Caco-2 (cell line): Measurements from ENCODE around the gene HNRNPD. TPM values are rescaled to one million over a fixed set of nuclear protein-coding genes. Genes with fewer than 3 reads are reported as not detected.
"Not testable (repeated sequence)": the region's sequence is repeated elsewhere in the genome, so short reads cannot be mapped to it uniquely, and the experiment has no call there.

ENCODE experiments used
- BruUV-seq: library from RNA; stranded (reverse); fragments of 400-500 nt; replicated peaks from 2 replicates; lab custom pipeline; 2021; lab: Mats Ljungman, UMichigan
- CTCF ChIA-PET: fragments of 300-600 bp; sonication (Branson Sonifier 250); formaldehyde crosslinking; loops from one replicate; lab custom pipeline; 2022; ENCODE audit warnings: antibody characterized with exemption; lab: Charles Lee
- POLR2A ChIA-PET: fragments of 300-600 bp; sonication (Branson Sonifier 250); formaldehyde crosslinking; loops from one replicate; lab custom pipeline; 2022; ENCODE audit warnings: antibody characterized with exemption; lab: Charles Lee
- DNase-seq, 2 experiments: peaks; one replicate each; pipeline versions ENCODE4 v3.0.0 to v3.0.0-alpha.2; 2020 to 2022
- H3K27me3 ChIP-seq: replicated peaks from 2 replicates; pipeline ENCODE4 v1.6.0; 2011; ENCODE audit warnings: low read length; ENCODE audit not compliant: control insufficient read depth, insufficient read depth
- H3K36me3 ChIP-seq: 2 replicates; pipeline ENCODE4 v1.5.1; 2011; ENCODE audit warnings: low read length; ENCODE audit not compliant: control insufficient read depth, insufficient read depth
- H3K4me1 ChIP-seq: fragments of 250-450 bp; sonication (Bioruptor Pico); 2 replicates; pipeline ENCODE4 v1.5.1; 2020; ENCODE audit warnings: mild to moderate bottlenecking
- H3K4me3 ChIP-seq: 2 replicates; pipeline ENCODE4 v1.5.1; 2011; ENCODE audit warnings: low read depth, mild to moderate bottlenecking, control low read depth, low read length
- H3K9me3 ChIP-seq: fragments of 250-450 bp; sonication (Bioruptor Pico); 2 replicates; pipeline ENCODE4 v1.5.1; 2020; ENCODE audit warnings: mild to moderate bottlenecking, moderate library complexity
- H3K27ac Mint-ChIP-seq: one replicate; pipeline ENCODE4 v1.8.0; 2022; ENCODE audit warnings: mixed read lengths; ENCODE audit not compliant: unreplicated experiment
- H3K27me3 Mint-ChIP-seq: one replicate; pipeline ENCODE4 v1.8.0; 2022; ENCODE audit warnings: mixed read lengths; ENCODE audit not compliant: insufficient read depth, unreplicated experiment
- H3K36me3 Mint-ChIP-seq: one replicate; pipeline ENCODE4 v1.8.0; 2022; ENCODE audit warnings: mild to moderate bottlenecking, mixed read lengths; ENCODE audit not compliant: insufficient read depth, unreplicated experiment
- H3K4me1 Mint-ChIP-seq: one replicate; pipeline ENCODE4 v1.8.0; 2022; ENCODE audit warnings: low read depth, mixed read lengths; ENCODE audit not compliant: unreplicated experiment
- H3K4me3 Mint-ChIP-seq: one replicate; pipeline ENCODE4 v1.8.0; 2022; ENCODE audit warnings: mild to moderate bottlenecking, moderate library complexity, mixed read lengths; ENCODE audit not compliant: unreplicated experiment
- H3K9me3 Mint-ChIP-seq: one replicate; pipeline ENCODE4 v1.8.0; 2022; ENCODE audit warnings: mixed read lengths; ENCODE audit not compliant: unreplicated experiment
- CTCF ChIP-seq, 2 experiments: fragments of 200-600 bp in 1 of 2; IDR thresholded peaks; 1 replicate in 1 of 2; 2 replicates in 1 of 2; pipeline versions ENCODE4 v1.5.1 to v1.8.0; 2011 to 2022; ENCODE audit warnings: antibody characterized with exemption in 1 of 2, control low read depth in 1 of 2, inconsistent platforms in 1 of 2, low read depth in 1 of 2, low read length in 1 of 2, mild to moderate bottlenecking in 1 of 2, moderate library complexity in 1 of 2; ENCODE audit not compliant: insufficient read depth in 1 of 2, severe bottlenecking in 1 of 2, unreplicated experiment in 1 of 2
- intact Hi-C: fragments of 100-400 bp; cut with micrococcal nuclease; formaldehyde crosslinking; loops from one replicate; pipeline ENCODE4 v1.10.0; 2022; ENCODE audit not compliant: unreplicated experiment
- total RNA-seq: library from RNA; stranded (reverse); gene quantifications from 2 replicates; pipeline ENCODE4 v1.2.3, GENCODE V29; 2022

The HNRNPD gene
- total RNA-seq, 1 experiment from 2014 or later: 408 TPM

- no peak for DNase-seq
- no peak for TF ChIP-seq CTCF (IDR thresholded peaks at IDR 0.05; ENCODE audit: insufficient read depth in 1 of 2, low read depth in 1 of 2, low read length in 1 of 2, severe bottlenecking in 1 of 2, unreplicated experiment in 1 of 2)
- Histone ChIP-seq H3K36me3 (no peaks in the 10 kb centered on the region), H3K4me1 (no peaks in the 10 kb centered on the region), H3K4me3 (no peak overlapping the region), H3K27me3 (no peaks in the 10 kb centered on the region), H3K9me3 (no peaks in the 10 kb centered on the region)
- POLR2A ChIA-PET: no interaction called here
- H3K27ac Mint-ChIP-seq: no peak overlapping the region
- CTCF ChIA-PET: no interaction called here
- H3K4me1 Mint-ChIP-seq: no peaks in the 10 kb centered on the region
- H3K4me3 Mint-ChIP-seq: no peak overlapping the region
- intact Hi-C loops: no loop called here
- H3K27me3 Mint-ChIP-seq: no peaks in the 10 kb centered on the region
- BruUV-seq: no TSS peak
- peaks cover 13% of the 10 kb centered on the region for H3K9me3 Mint-ChIP-seq
- no peaks in the 10 kb centered on the region for H3K36me3 Mint-ChIP-seq
Measured at GRCh38 chr4:82335043-82335442, 38.7 kb downstream of the HNRNPD start.

- H3K27me3 Mint-ChIP-seq, H3K4me1 Mint-ChIP-seq, CTCF ChIA-PET, DNase-seq, H3K27ac Mint-ChIP-seq, H3K4me1 ChIP-seq, H3K4me3 Mint-ChIP-seq, H3K36me3 ChIP-seq, H3K27me3 ChIP-seq, intact Hi-C loops, BruUV-seq, H3K4me3 ChIP-seq, H3K9me3 ChIP-seq, H3K36me3 Mint-ChIP-seq: not testable (repeated sequence)
- H3K9me3 Mint-ChIP-seq: peaks cover 13% of the 10 kb centered on the region
- POLR2A ChIA-PET: interaction anchor here (0.6 kb wide), 1 partner anchor 15 kb away, joined by 9 read pairs; no protein-coding TSS in a partner anchor
Measured at GRCh38 chr4:82333641-82334040, 40.1 kb downstream of the HNRNPD start.

- peaks cover 13% of the 10 kb centered on the region for H3K9me3 Mint-ChIP-seq
- POLR2A ChIA-PET: no interaction called here
- Histone ChIP-seq H3K27me3 (no peaks in the 10 kb centered on the region), H3K36me3 (no peaks in the 10 kb centered on the region), H3K9me3 (no peaks in the 10 kb centered on the region; the same call in 1 of the 2 replicates), H3K4me3 (no peak overlapping the region), H3K4me1 (no peaks in the 10 kb centered on the region)
- CTCF ChIA-PET: no interaction called here
- H3K27ac Mint-ChIP-seq: no peak overlapping the region
- no peak for TF ChIP-seq CTCF (IDR thresholded peaks at IDR 0.05; ENCODE audit: insufficient read depth in 1 of 2, low read depth in 1 of 2, low read length in 1 of 2, severe bottlenecking in 1 of 2, unreplicated experiment in 1 of 2)
- H3K27me3 Mint-ChIP-seq: no peaks in the 10 kb centered on the region
- no TSS peak for BruUV-seq
- no peaks in the 10 kb centered on the region for H3K36me3 Mint-ChIP-seq
- no peaks in the 10 kb centered on the region for H3K4me1 Mint-ChIP-seq
- intact Hi-C loops: no loop called here
- no peak for DNase-seq
- no peak overlapping the region for H3K4me3 Mint-ChIP-seq
Measured at GRCh38 chr4:82331814-82332213, 42.0 kb downstream of the HNRNPD start.

- Mint-ChIP-seq H3K9me3 (peaks cover 22% of the 10 kb centered on the region), H3K36me3 (no peaks in the 10 kb centered on the region), H3K4me1 (no peaks in the 10 kb centered on the region), H3K27me3 (no peaks in the 10 kb centered on the region), H3K27ac (no peak overlapping the region), H3K4me3 (no peak overlapping the region)
- intact Hi-C loops: no loop called here
- no peak for DNase-seq
- Histone ChIP-seq H3K36me3 (no peaks in the 10 kb centered on the region), H3K4me3 (no peak overlapping the region), H3K27me3 (no peaks in the 10 kb centered on the region), H3K9me3 (no peaks in the 10 kb centered on the region), H3K4me1 (no peaks in the 10 kb centered on the region)
- BruUV-seq: no TSS peak
- POLR2A ChIA-PET: no interaction called here
- TF ChIP-seq CTCF (IDR thresholded peaks at IDR 0.05; ENCODE audit: insufficient read depth in 1 of 2, low read depth in 1 of 2, low read length in 1 of 2, severe bottlenecking in 1 of 2, unreplicated experiment in 1 of 2): no peak
- CTCF ChIA-PET: no interaction called here
Measured at GRCh38 chr4:82320351-82320750, 53.4 kb downstream of the HNRNPD start.

GRCh38 chr4:82303063-82303462 lies 70.7 kb downstream of the HNRNPD start:
- H3K4me3 Mint-ChIP-seq, H3K36me3 ChIP-seq, BruUV-seq, H3K9me3 Mint-ChIP-seq, H3K4me1 ChIP-seq, CTCF ChIA-PET, H3K4me3 ChIP-seq, POLR2A ChIA-PET, H3K9me3 ChIP-seq, intact Hi-C loops, H3K27ac Mint-ChIP-seq, DNase-seq, H3K4me1 Mint-ChIP-seq, H3K27me3 ChIP-seq, H3K27me3 Mint-ChIP-seq, H3K36me3 Mint-ChIP-seq: not testable (repeated sequence)
